ENCODE data around the gene RSF1. TPM values are rescaled to one million over a fixed set of nuclear protein-coding genes. Genes with fewer than 3 reads are reported as not detected.
"Not testable (repeated sequence)": the region's sequence is repeated elsewhere in the genome, so short reads cannot be mapped to it uniquely, and the experiment has no call there.

The RSF1 gene
- 10 to 100 TPM; 49.9 to 59.2 TPM for total RNA-seq

DNA sequence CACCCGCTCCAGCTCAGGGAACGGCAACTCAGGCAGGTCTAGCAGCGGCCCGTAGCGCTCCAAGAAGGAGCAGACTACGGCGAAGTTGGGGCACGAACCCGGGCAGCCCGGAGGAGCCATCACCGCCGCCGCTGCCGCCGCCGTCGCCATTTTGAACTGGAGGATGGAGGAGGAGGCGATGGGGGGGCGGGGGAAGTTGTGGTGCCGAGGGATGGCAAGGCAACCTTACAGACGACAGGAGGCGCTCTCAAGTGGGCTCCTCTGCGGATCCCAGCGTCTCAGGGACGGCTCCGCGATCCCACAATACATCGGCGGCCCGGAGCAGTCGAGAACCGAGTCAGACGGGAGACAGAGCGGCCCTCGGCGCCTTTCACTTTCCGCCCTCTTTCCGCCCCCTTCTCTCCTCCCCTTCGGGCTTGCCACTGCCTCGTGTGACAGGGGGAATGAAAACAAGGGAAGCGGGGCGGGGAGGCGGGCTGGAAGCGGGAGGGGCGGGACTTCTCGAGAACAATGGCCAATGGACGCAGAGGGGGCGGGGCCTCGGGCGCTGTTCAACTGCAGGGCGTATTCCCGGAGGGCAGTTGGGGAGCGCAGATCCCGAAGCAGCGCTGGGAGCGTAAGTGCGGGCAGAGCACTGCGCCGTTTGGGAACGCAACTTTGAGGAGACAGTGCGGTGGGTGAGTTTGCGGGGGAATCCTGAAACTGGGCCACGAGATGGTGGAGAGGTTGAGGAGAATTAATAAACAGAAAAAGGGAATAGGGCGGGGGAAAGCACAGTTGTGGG lies at the start of gene RSF1, which contains the start of gene AAMDC:
Gene RSF1, minus strand, starts transcription at position 158 of the 784 bp plus-strand sequence. Its CDS starts 8 bp downstream, at position 150.
Gene AAMDC, plus strand, starts transcription at position 580 of the 784 bp plus-strand sequence. CDS start 21,353 bp downstream, outside the sequence.
- peaks cover 35% of the 10 kb centered on the region for H3K4me1 Mint-ChIP-seq
- ATAC-seq (peak; percentile 88), DNase-seq (peak; percentile 99)
- POLR2A ChIA-PET, result interaction anchor here (2.5 kb wide), 1 partner anchor 174 kb away, joined by 8 read pairs; the partner anchor contains the start of gene INTS4
- peak within 1 kb of the TSS; percentile 97 for H3K4me3 Mint-ChIP-seq
- peaks cover 2% of the 10 kb centered on the region for H3K36me3 Mint-ChIP-seq (ENCODE audit: low read depth)
- H3K27ac Mint-ChIP-seq, result peak within 1 kb of the TSS; percentile 98
- CTCF ChIA-PET, result interaction anchor here (1.0 kb wide), 1 partner anchor 174 kb away, joined by 4 read pairs; the partner anchor contains the start of gene INTS4
- H3K27me3 Mint-ChIP-seq, result no peaks in the 10 kb centered on the region
- no peaks in the 10 kb centered on the region for H3K9me3 Mint-ChIP-seq (ENCODE audit: low read depth)
- intact Hi-C loops (cut with DNase I, micrococcal nuclease), result loop anchor here (1.0 to 5.0 kb wide), 9 partner anchors 174 to 1440 kb away; partner anchors contain the start of genes ALG8 (in 2 of the 2), INTS4 (in 2 of the 2), CLNS1A (in 1 of the 2) and GAB2 (in 1 of the 2)

DNA sequence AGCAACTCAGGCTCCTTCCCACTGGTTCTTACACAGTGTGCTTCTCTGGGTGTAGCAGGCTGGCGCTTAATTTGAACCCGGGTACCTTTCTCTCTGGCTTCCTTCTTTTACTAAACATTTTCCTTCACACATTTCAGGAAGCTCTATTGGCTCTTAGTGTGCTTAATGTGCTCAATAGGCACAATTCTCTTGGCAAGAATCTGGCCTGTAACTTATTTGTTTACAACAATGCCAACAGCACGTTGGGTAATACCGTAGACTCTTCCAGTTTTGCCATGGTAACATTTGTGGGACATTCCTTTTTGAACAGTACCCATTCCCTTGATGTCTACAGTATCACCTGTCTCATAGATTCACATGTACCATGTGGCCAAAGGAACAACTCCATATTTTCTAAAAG lies 48.2 kb upstream of the RSF1 start:
- H3K4me3 Mint-ChIP-seq, result no peak overlapping the region
- no peak overlapping the region for H3K27ac Mint-ChIP-seq
- CTCF ChIA-PET, result no interaction called here
- H3K27me3 Mint-ChIP-seq, result no peaks in the 10 kb centered on the region
- peaks cover 9% of the 10 kb centered on the region for H3K36me3 Mint-ChIP-seq (ENCODE audit: low read depth)
- intact Hi-C loops (cut with DNase I, micrococcal nuclease), result no loop called here
- no peaks in the 10 kb centered on the region for H3K4me1 Mint-ChIP-seq
- POLR2A ChIA-PET, result interaction anchor here (0.6 kb wide), 1 partner anchor 87 kb away, joined by 3 read pairs; no protein-coding TSS in a partner anchor
- ATAC-seq (no peak), DNase-seq (no peak)
- H3K9me3 Mint-ChIP-seq (ENCODE audit: low read depth), result no peaks in the 10 kb centered on the region

DNA sequence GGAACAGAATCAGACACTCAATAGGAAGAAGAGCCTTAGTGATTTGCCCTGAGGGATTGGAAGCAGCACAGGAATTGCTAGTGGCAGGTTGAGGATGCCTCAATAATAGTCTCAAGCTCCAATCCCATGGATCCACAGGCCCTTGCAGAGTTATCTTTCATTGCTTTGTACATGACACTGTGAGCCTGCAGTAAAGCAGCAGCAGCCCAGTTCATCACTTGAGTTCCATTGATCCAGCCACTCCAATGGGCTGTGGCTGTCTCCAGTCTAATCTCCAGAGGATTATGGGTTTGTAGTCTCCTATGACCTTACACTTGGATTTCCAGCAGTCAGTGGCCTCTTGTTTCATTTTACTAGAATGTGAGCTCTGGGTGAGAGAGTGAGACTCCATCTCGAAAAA lies 45.8 kb upstream of the RSF1 start:
- Mint-ChIP-seq H3K36me3 (ENCODE audit: low read depth) (peaks cover 5% of the 10 kb centered on the region), H3K4me3 (no peak overlapping the region), H3K9me3 (ENCODE audit: low read depth) (no peaks in the 10 kb centered on the region), H3K4me1 (no peaks in the 10 kb centered on the region), H3K27me3 (no peaks in the 10 kb centered on the region), H3K27ac (no peak overlapping the region)
- intact Hi-C loops (cut with DNase I, micrococcal nuclease), result no loop called here
- no peak for DNase-seq
- ATAC-seq, result no peak
- POLR2A ChIA-PET, result no interaction called here
- CTCF ChIA-PET, result no interaction called here

- Mint-ChIP-seq H3K9me3 (ENCODE audit: low read depth) (no peaks in the 10 kb centered on the region), H3K27me3 (no peaks in the 10 kb centered on the region), H3K27ac (no peak overlapping the region), H3K4me3 (no peak overlapping the region), H3K4me1 (no peaks in the 10 kb centered on the region), H3K36me3 (ENCODE audit: low read depth) (peaks cover 5% of the 10 kb centered on the region)
- DNase-seq, result no peak
- ChIA-PET POLR2A (no interaction called here), CTCF (no interaction called here)
- intact Hi-C loops (cut with DNase I, micrococcal nuclease), result no loop called here
- no peak for ATAC-seq
These were observed 45.3 kb upstream of the RSF1 start for GRCh38 chr11:77865805-77866204.

DNA sequence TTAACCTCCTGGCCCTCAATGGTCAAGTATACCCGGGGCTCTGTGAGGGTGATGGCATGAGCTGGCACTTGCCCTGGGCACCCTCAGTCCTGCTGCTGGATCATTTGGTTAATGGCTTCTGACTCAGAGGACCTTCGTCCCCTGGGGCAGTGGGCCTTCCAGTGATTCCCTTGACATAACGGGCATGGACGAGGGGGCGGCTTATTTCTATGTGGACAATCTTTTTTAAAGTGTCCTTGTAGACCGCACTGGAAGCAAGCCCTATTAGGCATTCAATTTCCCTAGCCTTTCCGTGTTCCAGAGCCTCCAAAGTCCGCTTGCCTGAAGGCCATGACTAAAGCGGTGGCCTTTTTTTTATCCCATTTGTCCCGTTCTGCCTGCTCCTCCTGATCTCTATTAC lies 40.9 kb upstream of the RSF1 start:
- H3K4me3 Mint-ChIP-seq; intact Hi-C loops (cut with DNase I, micrococcal nuclease); DNase-seq; H3K27me3 Mint-ChIP-seq; H3K4me1 Mint-ChIP-seq; ATAC-seq; H3K9me3 Mint-ChIP-seq (ENCODE audit: low read depth); H3K36me3 Mint-ChIP-seq (ENCODE audit: low read depth); H3K27ac Mint-ChIP-seq; CTCF ChIA-PET; POLR2A ChIA-PET: not testable (repeated sequence)

GRCh38 chr11:77857906-77858457 lies 37.5 kb upstream of the RSF1 start:
- H3K9me3 Mint-ChIP-seq (ENCODE audit: low read depth); H3K27ac Mint-ChIP-seq; H3K4me3 Mint-ChIP-seq; intact Hi-C loops (cut with DNase I, micrococcal nuclease); POLR2A ChIA-PET; H3K4me1 Mint-ChIP-seq; H3K27me3 Mint-ChIP-seq; CTCF ChIA-PET; ATAC-seq; DNase-seq: not testable (repeated sequence)
- H3K36me3 Mint-ChIP-seq (ENCODE audit: low read depth), result peaks cover 24% of the 10 kb centered on the region

DNA sequence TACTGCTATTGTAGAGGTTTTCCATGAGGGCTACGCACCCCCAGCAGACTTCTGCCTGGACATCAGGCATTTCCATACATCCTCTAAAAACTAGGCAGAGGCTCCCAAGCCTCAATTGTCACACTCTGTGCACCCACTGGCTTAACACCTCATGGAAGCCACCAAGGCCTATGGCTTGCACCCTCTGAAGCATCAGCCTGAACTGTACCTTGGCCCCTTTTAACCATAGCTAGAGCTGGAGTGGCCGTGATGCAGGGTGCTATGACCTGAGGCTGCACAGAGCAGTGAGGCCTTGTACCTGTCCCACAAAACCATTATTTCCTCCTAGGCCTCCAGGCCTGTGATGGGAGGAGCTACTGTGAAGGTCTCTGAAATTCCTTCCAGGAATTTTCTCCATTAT lies 34.3 kb upstream of the RSF1 start:
- intact Hi-C loops (cut with DNase I, micrococcal nuclease), result no loop called here

GRCh38 chr11:77851503-77851902 lies 31.0 kb upstream of the RSF1 start:
- Mint-ChIP-seq H3K36me3 (ENCODE audit: low read depth) (peaks cover 30% of the 10 kb centered on the region), H3K9me3 (ENCODE audit: low read depth) (peaks cover 6% of the 10 kb centered on the region), H3K27me3 (no peaks in the 10 kb centered on the region), H3K27ac (no peak overlapping the region), H3K4me3 (no peak overlapping the region), H3K4me1 (no peaks in the 10 kb centered on the region)
- intact Hi-C loops (cut with DNase I, micrococcal nuclease), result no loop called here
- DNase-seq (no peak), ATAC-seq (no peak)
- POLR2A ChIA-PET, result no interaction called here
- CTCF ChIA-PET, result no interaction called here

More for the DNA sequence above, 34.3 kb upstream of the RSF1 start:
- peaks cover 6% of the 10 kb centered on the region for H3K9me3 Mint-ChIP-seq (ENCODE audit: low read depth)
- ChIA-PET CTCF (no interaction called here), POLR2A (no interaction called here)
- H3K4me3 Mint-ChIP-seq, result no peak overlapping the region
- H3K4me1 Mint-ChIP-seq, result no peaks in the 10 kb centered on the region
- H3K27ac Mint-ChIP-seq, result no peak overlapping the region
- ATAC-seq (no peak), DNase-seq (no peak)
- no peaks in the 10 kb centered on the region for H3K27me3 Mint-ChIP-seq
- H3K36me3 Mint-ChIP-seq (ENCODE audit: low read depth), result peaks cover 28% of the 10 kb centered on the region

- H3K36me3 Mint-ChIP-seq (ENCODE audit: low read depth), result peaks cover 42% of the 10 kb centered on the region
- POLR2A ChIA-PET; H3K4me3 Mint-ChIP-seq; H3K27me3 Mint-ChIP-seq; H3K4me1 Mint-ChIP-seq; H3K27ac Mint-ChIP-seq; ATAC-seq; DNase-seq; intact Hi-C loops (cut with DNase I, micrococcal nuclease): not testable (repeated sequence)
- peaks cover 13% of the 10 kb centered on the region for H3K9me3 Mint-ChIP-seq (ENCODE audit: low read depth)
- CTCF ChIA-PET, result interaction anchor here (0.7 kb wide), 1 partner anchor 694 kb away, joined by 3 read pairs; no protein-coding TSS in a partner anchor
These were observed 23.2 kb upstream of the RSF1 start for GRCh38 chr11:77843700-77844099.

DNA sequence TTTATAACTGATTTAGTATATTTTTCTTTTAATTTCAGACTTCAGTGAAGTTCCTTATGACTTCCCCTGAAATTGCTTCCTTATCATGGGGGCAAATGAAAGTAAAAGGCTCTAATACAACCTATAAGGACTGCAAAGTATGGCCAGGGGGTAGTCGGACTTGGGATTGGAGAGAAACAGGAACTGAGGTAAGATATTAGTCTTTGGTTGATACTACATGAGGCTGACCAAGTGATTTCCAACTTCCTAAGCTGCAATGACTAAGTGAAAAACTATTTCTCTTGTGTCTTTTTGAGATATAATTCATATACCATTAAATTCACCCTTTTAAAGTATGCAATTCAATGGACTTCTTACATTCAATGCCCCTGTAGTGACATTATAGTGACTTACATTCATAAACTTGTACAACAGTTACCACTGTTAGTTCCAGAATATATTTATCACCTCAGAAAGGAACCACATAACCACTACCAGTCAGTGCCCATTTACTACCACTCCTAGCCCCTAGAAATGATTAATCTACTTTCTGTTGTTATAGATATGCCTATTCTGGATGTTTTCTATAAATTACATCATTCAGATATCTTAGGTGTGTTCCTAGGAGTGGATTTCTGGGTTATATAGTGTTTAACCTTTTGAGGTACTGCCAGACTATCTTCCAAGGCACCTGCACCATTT lies 22.1 kb upstream of the RSF1 start:
- no peaks in the 10 kb centered on the region for H3K27me3 Mint-ChIP-seq
- ChIA-PET POLR2A (no interaction called here), CTCF (no interaction called here)
- intact Hi-C loops (cut with DNase I, micrococcal nuclease), result no loop called here
- no peak overlapping the region for H3K4me3 Mint-ChIP-seq
- ATAC-seq (no peak), DNase-seq (no peak)
- peaks cover 41% of the 10 kb centered on the region for H3K36me3 Mint-ChIP-seq (ENCODE audit: low read depth)
- H3K27ac Mint-ChIP-seq, result no peak overlapping the region
- H3K4me1 Mint-ChIP-seq, result no peaks in the 10 kb centered on the region
- H3K9me3 Mint-ChIP-seq (ENCODE audit: low read depth), result peaks cover 13% of the 10 kb centered on the region

- ATAC-seq, result no peak
- no peak for DNase-seq
- Mint-ChIP-seq H3K27ac (no peak overlapping the region), H3K4me1 (no peaks in the 10 kb centered on the region), H3K4me3 (no peak overlapping the region), H3K9me3 (ENCODE audit: low read depth) (peaks cover 2% of the 10 kb centered on the region), H3K36me3 (ENCODE audit: low read depth) (peaks cover 1% of the 10 kb centered on the region), H3K27me3 (no peaks in the 10 kb centered on the region)
- intact Hi-C loops (cut with DNase I, micrococcal nuclease), result no loop called here
- ChIA-PET CTCF (no interaction called here), POLR2A (no interaction called here)
These were observed 12.8 kb upstream of the RSF1 start for GRCh38 chr11:77833302-77833701.
